ENCODE results near the gene DIP2C. TPM values are rescaled to one million over a fixed set of nuclear protein-coding genes. Genes with fewer than 3 reads are reported as not detected.

DIP2C gene
- polyA plus RNA-seq, 4 donors, result 3.1 to 13.3 (median 4.7) TPM

DNA sequence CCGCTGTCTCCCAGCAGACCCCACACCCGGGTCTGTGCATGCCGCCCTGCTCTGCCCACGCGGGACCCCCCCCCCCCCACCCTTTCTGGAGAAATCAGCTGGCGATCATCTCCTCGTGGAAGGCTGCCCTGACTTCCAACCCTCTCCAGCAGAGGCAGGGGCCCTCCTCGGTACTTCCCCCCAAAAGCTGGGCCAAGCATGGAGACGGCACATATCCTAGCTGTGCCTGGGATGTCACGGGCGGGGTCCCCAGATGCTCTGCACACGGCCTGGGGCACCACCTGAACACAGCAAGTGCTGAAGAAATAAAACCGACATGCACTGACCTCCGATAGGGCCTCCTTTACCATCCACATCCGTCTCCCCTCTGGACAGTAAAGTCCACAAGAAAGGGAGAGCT, 96.0 kb downstream of the DIP2C start:
- H3K27me3 ChIP-seq (ENCODE audit: control insufficient read depth in 3 of 3, insufficient read depth in 3 of 3, low read length in 3 of 3), result no peaks in the 10 kb centered on the region
- no peak for FAIRE-seq
- no peak for DNase-seq
- peaks cover 0 to 21% (median 0%) of the 10 kb centered on the region in 3 donors for H3K36me3 ChIP-seq (ENCODE audit: control insufficient read depth in 3 of 3, insufficient read depth in 2 of 3, low read depth in 1 of 3, low read length in 3 of 3)
- WGBS, 3 donors, result 80 to 86% (median 85%) methylated on average over 14 to 15 of the region's 15 CpGs
- no peak overlapping the region for H3K27ac ChIP-seq (ENCODE audit: low read depth in 1 of 3, low read length in 2 of 3)
- H3K4me1 ChIP-seq (ENCODE audit: control insufficient read depth in 3 of 3, insufficient read depth in 2 of 3, low read depth in 1 of 3, low read length in 2 of 3), result no peaks in the 10 kb centered on the region
- H3K9me3 ChIP-seq (ENCODE audit: control insufficient read depth in 2 of 2, insufficient read depth in 1 of 2, low read depth in 1 of 2, low read length in 1 of 2), result no peaks in the 10 kb centered on the region
- no peak overlapping the region for H3K4me3 ChIP-seq (ENCODE audit: low read depth in 1 of 3, low read length in 3 of 3)

- FAIRE-seq (no peak), DNase-seq (no peak)
- no peaks in the 10 kb centered on the region for H3K27me3 ChIP-seq (ENCODE audit: control insufficient read depth in 3 of 3, insufficient read depth in 3 of 3, low read length in 3 of 3)
- H3K4me1 ChIP-seq (ENCODE audit: control insufficient read depth in 3 of 3, insufficient read depth in 2 of 3, low read depth in 1 of 3, low read length in 2 of 3), result no peaks in the 10 kb centered on the region
- H3K4me3 ChIP-seq (ENCODE audit: low read depth in 1 of 3, low read length in 3 of 3), result no peak overlapping the region
- 83 to 90% (median 89%) methylated on average over 7 of the region's 7 CpGs for WGBS, 3 donors
- peaks cover 0 to 23% (median 0%) of the 10 kb centered on the region in 3 donors for H3K36me3 ChIP-seq (ENCODE audit: control insufficient read depth in 3 of 3, insufficient read depth in 2 of 3, low read depth in 1 of 3, low read length in 3 of 3)
- H3K9me3 ChIP-seq (ENCODE audit: control insufficient read depth in 2 of 2, insufficient read depth in 1 of 2, low read depth in 1 of 2, low read length in 1 of 2), result no peaks in the 10 kb centered on the region
- no peak overlapping the region for H3K27ac ChIP-seq (ENCODE audit: low read depth in 1 of 3, low read length in 2 of 3)
These were observed 96.5 kb downstream of the DIP2C start for GRCh38 chr10:593016-593415.

- FAIRE-seq, result no peak
- DNase-seq, result no peak
- no peaks in the 10 kb centered on the region for H3K9me3 ChIP-seq (ENCODE audit: control insufficient read depth in 2 of 2, insufficient read depth in 1 of 2, low read depth in 1 of 2, low read length in 1 of 2)
- no peak overlapping the region for H3K4me3 ChIP-seq (ENCODE audit: low read depth in 1 of 3, low read length in 3 of 3)
- H3K36me3 ChIP-seq (ENCODE audit: control insufficient read depth in 3 of 3, insufficient read depth in 2 of 3, low read depth in 1 of 3, low read length in 3 of 3), result peaks cover 0 to 18% (median 0%) of the 10 kb centered on the region in 3 donors
- H3K27ac ChIP-seq (ENCODE audit: low read depth in 1 of 3, low read length in 2 of 3), result no peak overlapping the region
- no peaks in the 10 kb centered on the region for H3K4me1 ChIP-seq (ENCODE audit: control insufficient read depth in 3 of 3, insufficient read depth in 2 of 3, low read depth in 1 of 3, low read length in 2 of 3)
- no peaks in the 10 kb centered on the region for H3K27me3 ChIP-seq (ENCODE audit: control insufficient read depth in 3 of 3, insufficient read depth in 3 of 3, low read length in 3 of 3)
- 71 to 89% (median 82%) methylated on average over 11 of the region's 11 CpGs for WGBS, 3 donors
These were observed 97.8 kb downstream of the DIP2C start for GRCh38 chr10:591646-592045.

DNA sequence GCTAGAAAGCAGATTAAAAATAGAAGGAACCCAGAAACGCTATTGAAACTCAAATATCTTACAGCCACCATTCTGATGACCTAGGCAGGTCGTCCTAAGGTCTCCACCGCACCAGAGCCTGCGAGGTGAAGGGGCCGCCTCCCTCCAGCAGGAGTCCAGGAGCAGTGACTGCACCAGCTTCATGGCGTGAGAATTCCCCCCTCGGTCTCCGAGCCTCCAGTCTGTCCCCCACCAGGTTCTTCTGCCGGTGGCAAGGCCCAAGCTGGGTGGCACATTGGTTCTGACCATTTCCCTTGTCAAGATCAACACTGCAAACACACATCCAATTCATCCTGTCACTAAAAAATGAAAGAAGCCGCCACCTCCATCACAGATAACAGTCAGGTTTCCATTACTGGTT, 98.7 kb downstream of the DIP2C start:
- no peaks in the 10 kb centered on the region for H3K27me3 ChIP-seq (ENCODE audit: control insufficient read depth in 3 of 3, insufficient read depth in 3 of 3, low read length in 3 of 3)
- H3K27ac ChIP-seq (ENCODE audit: low read depth in 1 of 3, low read length in 2 of 3), result no peak overlapping the region
- no peak for FAIRE-seq
- H3K36me3 ChIP-seq (ENCODE audit: control insufficient read depth in 3 of 3, insufficient read depth in 2 of 3, low read depth in 1 of 3, low read length in 3 of 3), result peaks cover 0 to 17% (median 0%) of the 10 kb centered on the region in 3 donors
- WGBS, 3 donors, result 87 to 94% (median 91%) methylated on average over 10 of the region's 10 CpGs
- no peaks in the 10 kb centered on the region for H3K4me1 ChIP-seq (ENCODE audit: control insufficient read depth in 3 of 3, insufficient read depth in 2 of 3, low read depth in 1 of 3, low read length in 2 of 3)
- H3K9me3 ChIP-seq (ENCODE audit: control insufficient read depth in 2 of 2, insufficient read depth in 1 of 2, low read depth in 1 of 2, low read length in 1 of 2), result no peaks in the 10 kb centered on the region
- no peak overlapping the region for H3K4me3 ChIP-seq (ENCODE audit: low read depth in 1 of 3, low read length in 3 of 3)
- DNase-seq, result no peak

- Histone ChIP-seq H3K27me3 (ENCODE audit: control insufficient read depth in 3 of 3, insufficient read depth in 3 of 3, low read length in 3 of 3) (no peaks in the 10 kb centered on the region), H3K4me1 (ENCODE audit: control insufficient read depth in 3 of 3, insufficient read depth in 2 of 3, low read depth in 1 of 3, low read length in 2 of 3) (no peaks in the 10 kb centered on the region), H3K9me3 (ENCODE audit: control insufficient read depth in 2 of 2, insufficient read depth in 1 of 2, low read depth in 1 of 2, low read length in 1 of 2) (no peaks in the 10 kb centered on the region), H3K4me3 (ENCODE audit: low read depth in 1 of 3, low read length in 3 of 3) (no peak overlapping the region), H3K27ac (ENCODE audit: low read depth in 1 of 3, low read length in 2 of 3) (no peak overlapping the region), H3K36me3 (ENCODE audit: control insufficient read depth in 3 of 3, insufficient read depth in 2 of 3, low read depth in 1 of 3, low read length in 3 of 3) (peaks cover 0 to 17% (median 0%) of the 10 kb centered on the region in 3 donors)
- no peak for FAIRE-seq
- WGBS, 3 donors, result 85 to 87% (median 86%) methylated on average over 21 of the region's 21 CpGs
- no peak for DNase-seq
These were observed 99.3 kb downstream of the DIP2C start for GRCh38 chr10:589961-590680.

- no peaks in the 10 kb centered on the region for H3K27me3 ChIP-seq (ENCODE audit: control insufficient read depth in 3 of 3, insufficient read depth in 3 of 3, low read length in 3 of 3)
- DNase-seq, result no peak
- H3K9me3 ChIP-seq (ENCODE audit: control insufficient read depth in 2 of 2, insufficient read depth in 1 of 2, low read depth in 1 of 2, low read length in 1 of 2), result no peaks in the 10 kb centered on the region
- FAIRE-seq, result no peak
- no peak overlapping the region for H3K4me3 ChIP-seq (ENCODE audit: low read depth in 1 of 3, low read length in 3 of 3)
- 76 to 88% (median 85%) methylated on average over 27 of the region's 27 CpGs for WGBS, 3 donors
- H3K27ac ChIP-seq (ENCODE audit: low read depth in 1 of 3, low read length in 2 of 3), result no peak overlapping the region
- no peaks in the 10 kb centered on the region for H3K4me1 ChIP-seq (ENCODE audit: control insufficient read depth in 3 of 3, insufficient read depth in 2 of 3, low read depth in 1 of 3, low read length in 2 of 3)
- peaks cover 0 to 14% (median 0%) of the 10 kb centered on the region in 3 donors for H3K36me3 ChIP-seq (ENCODE audit: control insufficient read depth in 3 of 3, insufficient read depth in 2 of 3, low read depth in 1 of 3, low read length in 3 of 3)
These were observed 101.0 kb downstream of the DIP2C start for GRCh38 chr10:588246-589165.

- Histone ChIP-seq H3K4me1 (ENCODE audit: control insufficient read depth in 3 of 3, insufficient read depth in 2 of 3, low read depth in 1 of 3, low read length in 2 of 3) (no peaks in the 10 kb centered on the region), H3K4me3 (ENCODE audit: low read depth in 1 of 3, low read length in 3 of 3) (no peak overlapping the region), H3K36me3 (ENCODE audit: control insufficient read depth in 3 of 3, insufficient read depth in 2 of 3, low read depth in 1 of 3, low read length in 3 of 3) (peaks cover 0 to 13% (median 0%) of the 10 kb centered on the region in 3 donors), H3K9me3 (ENCODE audit: control insufficient read depth in 2 of 2, insufficient read depth in 1 of 2, low read depth in 1 of 2, low read length in 1 of 2) (no peaks in the 10 kb centered on the region), H3K27ac (ENCODE audit: low read depth in 1 of 3, low read length in 2 of 3) (no peak overlapping the region), H3K27me3 (ENCODE audit: control insufficient read depth in 3 of 3, insufficient read depth in 3 of 3, low read length in 3 of 3) (no peaks in the 10 kb centered on the region)
- FAIRE-seq, result no peak
- WGBS, 3 donors, result 85 to 88% (median 87%) methylated on average over 11 of the region's 11 CpGs
- DNase-seq, result no peak
These were observed 102.8 kb downstream of the DIP2C start for GRCh38 chr10:586716-587115.

DNA sequence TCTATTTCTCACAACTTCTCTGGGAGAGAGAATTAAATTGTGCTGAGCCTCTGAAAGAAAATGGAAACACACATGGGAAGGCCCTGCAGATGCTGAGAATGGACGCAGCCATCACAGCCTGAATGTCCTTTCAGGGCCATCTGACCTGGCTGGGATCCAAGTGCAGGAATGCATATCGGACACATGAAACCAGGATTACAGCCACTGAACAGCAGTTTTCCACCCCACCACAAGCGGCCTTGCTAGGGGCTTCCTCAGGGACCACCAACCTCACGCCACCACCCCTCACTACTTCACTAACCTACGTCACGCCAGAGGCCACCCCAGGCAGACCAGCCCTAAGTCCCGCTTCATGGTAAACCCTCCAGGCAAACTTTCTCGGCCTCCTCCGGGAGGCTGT, 103.3 kb downstream of the DIP2C start:
- Histone ChIP-seq H3K27me3 (ENCODE audit: control insufficient read depth in 3 of 3, insufficient read depth in 3 of 3, low read length in 3 of 3) (no peaks in the 10 kb centered on the region), H3K27ac (ENCODE audit: low read depth in 1 of 3, low read length in 2 of 3) (no peak overlapping the region), H3K4me3 (ENCODE audit: low read depth in 1 of 3, low read length in 3 of 3) (no peak overlapping the region), H3K9me3 (ENCODE audit: control insufficient read depth in 2 of 2, insufficient read depth in 1 of 2, low read depth in 1 of 2, low read length in 1 of 2) (no peaks in the 10 kb centered on the region), H3K36me3 (ENCODE audit: control insufficient read depth in 3 of 3, insufficient read depth in 2 of 3, low read depth in 1 of 3, low read length in 3 of 3) (peaks cover 0 to 11% (median 0%) of the 10 kb centered on the region in 3 donors), H3K4me1 (ENCODE audit: control insufficient read depth in 3 of 3, insufficient read depth in 2 of 3, low read depth in 1 of 3, low read length in 2 of 3) (no peaks in the 10 kb centered on the region)
- 87 to 93% (median 91%) methylated on average over 9 of the region's 9 CpGs for WGBS, 3 donors
- DNase-seq (no peak), FAIRE-seq (no peak)

Measured in small intestine (tissue), 7 donors.